A549 treated with ZK216348 at 1 μM for 4 hours (cell line): Measurements from ENCODE around the gene RAB38. TPM values are rescaled to one million over a fixed set of nuclear protein-coding genes. Genes with fewer than 3 reads are reported as not detected.

Experiments used
- total RNA-seq: library from RNA; stranded (reverse); fragments of 200-300 nt; extraction: Qiagen RNA extraction; gene quantifications from 5 replicates; pipeline ENCODE4 v1.2.3, GENCODE V29; 2022; ENCODE audit warnings: low read depth

The RAB38 gene
- 0.73 to 1.7 TPM (median 1.0 TPM) in 5 replicates for total RNA-seq

GRCh38 chr11:88174709-88175568 lies at the start of gene RAB38:
Gene RAB38, minus strand, starts transcription at chr11:88175443. Its CDS starts 59 bp downstream, at chr11:88175384.

Other genes starting within 250 kb of the RAB38 start
- 60.2 to 69.2 TPM (median 66.6 TPM) in 5 replicates for gene CTSC, start 162.3 kb upstream of the RAB38 start, total RNA-seq